Erythroblast (primary cell): ENCODE measurements around the gene PRDM2.

Source experiments
- GATA1 ChIP-seq: IDR thresholded peaks from 2 replicates; pipeline ENCODE4 v1.6.1; 2011; ENCODE audit warnings: low read depth, mild to moderate bottlenecking, control low read depth, low read length, moderate library complexity
- POLR2A ChIP-seq: IDR thresholded peaks from 2 replicates; pipeline ENCODE4 v1.6.1; 2011; ENCODE audit warnings: mild to moderate bottlenecking, low read length

GRCh38 chr1:13781228-13781627, 81.2 kb downstream of the PRDM2 start:
- no peak for TF ChIP-seq POLR2A
- no peak for TF ChIP-seq GATA1
